Effector CD8-positive, alpha-beta T cell (primary cell): ENCODE results near the gene CDKL2.
"Not testable (repeated sequence)": the region's sequence is repeated elsewhere in the genome, so short reads cannot be mapped to it uniquely, and the experiment has no call there.

Experiments
- DNase-seq: peaks from one replicate; lab custom pipeline; 2025; lab: John Stamatoyannopoulos, UW
- total RNA-seq, 4 experiments: gene quantifications; one replicate each; lab custom pipeline; 2026; lab: John Stamatoyannopoulos, UW

Gene CDKL2
- 0.29 to 1.4 (median 1.0) reads per million in 4 experiments for total RNA-seq

GRCh38 chr4:75630174-75630936, at the start of gene CDKL2:
CDKL2 (minus strand) TSS chr4:75630528; CDS start chr4:75625988, 4,540 bp downstream.
- DNase-seq: peak; percentile 93

DNA sequence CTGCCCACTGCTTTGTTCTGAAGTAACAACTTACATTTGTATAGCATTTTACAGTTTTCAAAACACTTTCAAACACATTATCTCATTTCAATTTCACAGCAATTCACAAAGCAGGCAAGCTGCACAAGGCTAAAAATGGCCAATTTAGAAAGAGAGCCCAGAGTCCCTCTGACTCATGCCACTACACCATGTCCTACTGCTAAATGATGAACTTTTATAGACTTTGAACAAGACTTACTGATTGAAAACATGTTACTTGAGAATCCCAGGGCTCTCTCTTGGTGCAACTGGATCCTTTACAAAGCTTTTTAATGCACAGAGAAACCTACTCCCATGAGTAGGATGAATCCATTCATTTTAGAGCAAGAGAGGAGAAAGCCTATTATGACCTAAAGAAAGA, 48.6 kb upstream of the CDKL2 start:
- no peak for DNase-seq

DNA sequence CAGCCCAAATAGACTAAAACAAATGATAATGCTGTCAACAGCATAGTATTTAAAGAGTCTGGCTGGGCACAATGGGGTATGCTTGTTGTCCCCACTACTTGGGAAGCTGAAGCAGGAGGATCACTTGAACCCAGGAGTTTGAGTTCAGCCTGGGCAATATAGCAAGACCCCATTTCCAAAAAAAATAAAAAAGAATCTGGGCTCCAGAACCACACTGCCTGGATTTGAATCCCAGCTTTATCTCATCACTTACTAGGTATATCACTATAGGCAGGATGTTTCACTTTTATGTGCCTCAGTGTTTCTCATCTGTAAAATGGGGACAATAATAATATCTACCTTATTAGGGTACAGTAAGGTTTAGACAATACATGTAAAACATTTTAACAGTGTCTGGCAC, 48.1 kb upstream of the CDKL2 start:
- DNase-seq: no peak

- DNase-seq: no peak
These were observed 44.7 kb upstream of the CDKL2 start for GRCh38 chr4:75675004-75675531.

GRCh38 chr4:75673959-75674328, 43.6 kb upstream of the CDKL2 start:
- no peak for DNase-seq

DNA sequence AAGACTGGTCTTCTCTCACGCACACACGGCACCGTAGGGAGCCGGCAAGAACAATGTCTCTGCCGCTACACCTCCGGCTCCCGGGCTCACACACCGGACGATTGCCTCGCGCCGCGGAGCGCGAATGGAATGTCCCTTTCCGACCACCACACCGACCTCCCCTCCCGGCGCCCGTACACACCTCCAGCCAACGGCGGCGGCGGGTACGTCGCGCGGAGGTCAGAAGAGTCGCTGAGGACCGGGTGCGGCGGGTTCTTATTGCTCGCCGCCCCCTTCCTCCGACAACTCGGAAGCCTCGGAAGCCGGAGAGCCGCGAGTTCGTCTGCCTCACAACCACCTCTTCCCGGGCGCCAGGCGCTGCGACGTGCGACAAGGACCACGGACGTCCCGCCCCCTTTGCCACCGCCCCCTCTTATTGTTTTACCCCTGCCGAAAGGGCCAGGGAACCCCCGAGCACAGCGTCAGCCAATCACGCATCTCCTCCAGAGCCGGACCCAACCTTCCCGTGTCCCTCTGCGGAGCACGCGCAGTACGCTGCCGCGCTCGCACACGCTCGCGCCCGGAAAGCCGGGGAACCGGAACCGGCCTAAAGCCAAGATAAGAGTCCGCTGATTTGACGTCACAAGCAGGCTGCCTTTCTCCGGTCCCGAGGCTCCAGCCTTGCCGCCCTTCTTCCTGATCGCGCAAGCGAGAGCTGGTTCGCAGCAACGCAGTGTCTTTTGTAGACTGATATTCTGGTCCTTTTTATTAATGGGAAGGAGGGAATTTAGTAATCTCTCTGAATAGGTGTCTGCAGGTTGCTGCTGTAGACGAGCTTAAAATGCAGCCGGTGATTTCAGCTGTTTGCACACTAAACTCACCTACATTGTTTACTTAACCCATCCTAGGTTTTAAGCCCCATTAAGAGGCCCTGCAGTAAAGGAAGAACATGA, 43.0 kb upstream of the CDKL2 start, which contains the start of gene G3BP2:
TSS of gene G3BP2 (minus strand) at position 385 of the 932 bp plus-strand sequence. CDS start 11,386 bp downstream, outside the sequence.
- peak; percentile 95 for DNase-seq

DNA sequence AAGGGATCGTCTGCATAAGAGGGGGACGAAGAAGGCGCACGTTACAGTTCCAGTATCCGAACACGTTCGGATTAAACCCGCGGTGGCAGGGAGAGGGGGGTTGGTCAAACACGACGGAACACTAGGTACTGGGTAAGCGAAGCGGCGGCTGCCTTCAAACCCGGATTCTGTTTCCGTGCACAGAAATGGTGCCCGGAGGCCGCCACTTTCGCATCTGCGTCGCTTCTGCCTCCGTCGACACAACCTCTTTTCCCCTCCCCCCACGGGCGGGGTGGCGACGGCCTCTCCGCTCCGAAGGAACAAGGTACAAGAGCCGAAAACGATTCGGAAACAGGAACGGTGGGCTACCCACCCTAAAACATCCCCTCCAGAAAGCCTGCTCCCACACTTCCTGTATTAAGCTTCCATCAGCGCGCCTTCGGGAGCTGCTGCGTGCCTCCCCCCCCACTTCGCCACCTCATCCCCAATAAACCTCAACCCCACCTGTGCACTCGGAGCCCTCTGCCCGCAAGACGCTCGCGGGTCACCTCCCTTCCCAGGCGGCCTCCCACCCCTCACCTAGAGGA, 42.2 kb upstream of the CDKL2 start:
- DNase-seq: peak; percentile 64

- DNase-seq: no peak
These were observed 41.6 kb upstream of the CDKL2 start for GRCh38 chr4:75671802-75672421.

GRCh38 chr4:75668596-75668995, 38.3 kb upstream of the CDKL2 start:
- no peak for DNase-seq

DNA sequence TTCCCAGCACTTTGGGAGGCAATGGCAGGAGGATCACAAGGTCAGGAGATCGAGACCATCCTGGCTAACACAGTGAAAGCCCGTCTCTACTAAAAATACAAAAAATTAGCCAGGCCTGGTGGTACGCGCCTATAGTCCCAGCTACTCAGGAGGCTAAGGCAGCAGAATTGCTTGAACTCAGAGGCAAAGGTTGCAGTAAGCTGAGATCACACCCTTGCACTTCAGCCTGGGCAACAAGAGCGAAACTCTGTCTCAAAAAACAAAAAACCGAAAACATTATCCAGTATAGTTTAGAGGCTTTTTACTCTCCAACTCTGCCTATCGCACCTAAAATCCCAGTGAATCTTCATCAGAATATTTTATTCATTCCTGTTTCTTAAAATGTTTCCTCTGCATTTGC, 37.3 kb upstream of the CDKL2 start:
- not testable (repeated sequence) for DNase-seq

DNA sequence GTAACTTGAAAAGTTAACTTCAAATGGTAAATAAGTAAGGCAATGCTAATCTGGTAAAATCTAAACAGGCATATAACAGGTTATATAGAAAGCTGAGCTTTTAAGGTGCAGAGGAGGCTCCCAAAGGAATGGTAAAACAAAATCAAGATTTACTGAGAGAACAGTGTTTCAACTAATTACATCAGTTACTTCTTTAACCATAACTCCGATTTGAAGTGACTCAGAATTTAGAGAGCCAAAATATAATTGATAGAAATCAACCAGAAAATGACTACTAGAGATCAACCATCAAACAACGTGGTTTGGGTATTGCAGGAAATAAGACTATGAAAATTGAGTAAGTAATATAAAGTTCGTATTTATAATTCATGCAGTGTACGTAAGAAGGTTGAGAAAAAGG, 36.0 kb upstream of the CDKL2 start:
- DNase-seq: no peak

- not testable (repeated sequence) for DNase-seq
These were observed 34.3 kb upstream of the CDKL2 start for GRCh38 chr4:75664604-75665003.

GRCh38 chr4:75662626-75663025, 32.3 kb upstream of the CDKL2 start:
- no peak for DNase-seq

DNA sequence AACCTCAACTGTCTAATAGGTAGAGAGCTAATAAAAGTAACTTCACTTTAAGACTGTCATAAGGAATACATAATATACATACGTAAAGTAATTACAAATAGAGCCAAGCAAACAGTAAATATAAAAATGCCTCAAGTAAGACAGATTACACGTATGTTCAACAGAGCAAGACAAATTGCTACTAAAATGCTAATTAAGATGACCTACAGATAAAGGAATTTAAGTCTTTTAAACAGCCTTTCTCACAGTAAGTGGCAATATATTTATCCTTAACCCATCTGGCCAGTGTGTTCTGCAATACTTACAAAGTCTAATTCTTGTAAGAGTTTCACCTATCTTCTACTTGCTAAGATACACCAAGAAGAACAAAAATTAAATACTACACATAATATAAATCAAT, 30.2 kb upstream of the CDKL2 start:
- no peak for DNase-seq

DNA sequence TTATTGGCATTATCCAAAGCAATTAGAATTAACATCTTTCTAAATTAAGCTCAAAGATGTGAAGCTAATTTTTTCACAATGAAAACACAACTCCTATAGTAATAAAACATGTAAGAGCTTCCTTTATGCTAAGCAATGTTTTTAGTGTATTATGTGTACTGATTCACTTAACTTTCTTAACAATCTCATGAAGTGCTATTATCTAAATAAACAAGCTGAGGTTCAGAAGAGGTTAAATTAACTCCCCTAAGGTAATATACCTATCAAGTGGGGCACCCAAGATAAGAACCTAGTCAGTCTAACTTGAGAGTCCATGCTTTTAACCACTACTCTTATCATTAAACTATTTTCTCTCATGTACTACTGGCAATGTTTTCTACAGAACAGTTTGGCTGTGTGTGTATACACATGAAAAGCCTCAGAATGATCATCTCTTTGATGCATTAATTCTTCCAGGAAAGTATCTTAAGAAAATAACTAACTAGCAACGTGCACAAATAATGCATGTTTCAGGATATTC, 29.2 kb upstream of the CDKL2 start:
- no peak for DNase-seq

- DNase-seq: no peak
These were observed 28.5 kb upstream of the CDKL2 start for GRCh38 chr4:75658876-75659275.

DNA sequence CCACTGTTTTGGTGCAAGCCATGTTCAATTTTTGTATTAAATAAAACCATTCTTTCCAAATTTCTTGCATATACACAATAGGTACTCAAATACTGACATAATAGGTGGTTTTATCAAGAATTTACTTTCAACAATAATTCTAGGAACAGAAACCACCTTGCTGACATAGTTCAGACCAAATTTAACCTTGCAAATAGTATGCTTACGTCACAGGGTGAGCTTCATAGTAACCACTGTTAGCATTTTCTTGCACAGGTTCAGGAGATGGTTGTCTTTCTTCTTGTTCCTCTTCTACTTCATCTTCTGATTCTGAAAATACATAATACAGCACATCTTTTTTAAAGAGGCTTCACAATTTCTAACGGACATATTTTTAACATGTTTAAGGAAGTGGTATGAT, 25.2 kb upstream of the CDKL2 start:
- DNase-seq: no peak

DNA sequence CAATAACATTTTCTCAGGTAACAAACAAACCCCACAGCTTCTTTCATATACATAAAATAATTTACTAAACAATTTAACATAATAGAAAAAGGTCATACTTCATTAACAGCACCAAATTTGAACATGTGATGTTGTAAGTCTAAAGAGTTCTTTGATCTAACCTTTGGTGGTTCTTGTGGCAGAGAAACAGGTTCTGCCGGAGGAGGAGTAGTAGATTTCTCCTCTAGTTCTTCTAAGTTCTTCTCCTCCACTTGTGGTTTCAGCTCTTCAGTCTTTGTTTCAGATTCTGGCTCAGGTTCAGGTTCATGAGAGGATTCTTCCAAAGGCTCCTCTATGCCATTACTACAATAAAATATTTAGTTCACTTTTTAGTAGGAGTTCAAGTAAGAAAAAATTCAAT, 24.6 kb upstream of the CDKL2 start:
- DNase-seq: no peak

- no peak for DNase-seq
These were observed 23.6 kb upstream of the CDKL2 start for GRCh38 chr4:75653845-75654503.

GRCh38 chr4:75644095-75644494, 13.8 kb upstream of the CDKL2 start:
- DNase-seq: no peak

DNA sequence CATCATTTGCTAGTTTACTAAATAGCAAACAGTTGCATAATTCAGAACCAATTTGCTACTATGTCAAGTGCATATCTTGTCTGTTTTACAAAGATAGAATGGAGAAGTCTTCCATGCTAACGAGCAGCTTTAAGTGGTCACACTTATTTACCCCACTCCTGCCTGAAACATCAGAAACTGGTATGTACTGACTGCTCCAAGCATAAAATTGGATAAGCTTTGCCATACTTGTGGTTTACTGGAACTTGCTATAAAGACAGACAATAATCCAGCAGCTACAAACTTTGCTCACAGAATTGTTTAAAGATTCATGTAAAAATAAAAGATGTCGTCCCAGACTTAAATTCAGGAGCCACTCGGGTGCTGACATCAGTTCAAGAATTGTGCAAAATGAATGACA, 13.3 kb upstream of the CDKL2 start:
- DNase-seq: no peak
